Subcutaneous adipose tissue (tissue), 4 donors: ENCODE measurements around the gene PHTF1. TPM values are rescaled to one million over a fixed set of nuclear protein-coding genes. Genes with fewer than 3 reads are reported as not detected.

Experiments used
- CTCF ChIP-seq: fragments of 450-650 bp; IDR thresholded peaks from one replicate; pipeline ENCODE4 v1.5.1; 2016; ENCODE audit warnings: low read depth, mild to moderate bottlenecking, control low read depth, antibody characterized with exemption, moderate library complexity
- total RNA-seq, 4 donors: library from RNA; depleted of rRNA; stranded (reverse); fragments of >200 nt; gene quantifications; one replicate each; pipeline ENCODE4 v1.1.0, GENCODE V29; 2016

Gene PHTF1
- total RNA-seq, 4 donors from 2014 or later = 14.5 to 23.3 (median 18.3) TPM

GRCh38 chr1:113660088-113660487 lies 99.2 kb downstream of the PHTF1 start:
- no peak for TF ChIP-seq CTCF

DNA sequence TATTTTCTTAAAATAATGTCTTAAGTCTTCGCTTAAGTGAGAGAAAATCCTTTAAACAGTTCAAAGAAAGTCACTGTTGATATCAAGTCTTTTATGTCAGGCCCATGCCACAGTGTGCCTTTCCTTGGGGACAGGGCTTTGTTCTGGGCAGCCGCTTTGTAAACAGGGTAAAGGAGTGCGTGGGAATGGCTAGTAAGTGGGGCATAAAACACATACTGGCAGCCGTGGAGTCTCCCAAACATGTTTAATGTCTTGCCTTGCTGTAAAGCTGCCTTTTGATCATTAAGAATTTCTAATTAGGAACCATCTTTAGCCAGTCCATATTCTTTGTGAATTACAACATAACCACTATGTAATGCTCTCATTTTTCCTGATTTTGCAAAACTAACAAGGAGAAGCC lies 99.7 kb downstream of the PHTF1 start:
- no peak for TF ChIP-seq CTCF

DNA sequence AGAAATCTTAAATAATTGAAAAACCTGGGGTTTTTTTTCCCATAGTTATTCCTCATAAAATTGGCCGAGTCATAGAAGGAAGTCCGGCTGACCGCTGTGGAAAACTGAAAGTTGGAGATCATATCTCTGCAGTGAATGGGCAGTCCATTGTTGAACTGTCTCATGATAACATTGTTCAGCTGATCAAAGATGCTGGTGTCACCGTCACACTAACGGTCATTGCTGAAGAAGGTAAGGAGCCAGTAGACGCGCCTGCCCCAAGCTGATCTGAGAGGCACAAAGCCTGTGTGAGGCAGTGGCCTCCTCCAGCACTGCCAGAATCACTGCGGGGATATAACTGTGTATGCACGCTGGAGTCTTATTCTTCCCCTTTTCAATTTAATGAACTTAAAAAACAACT lies 100.3 kb downstream of the PHTF1 start:
- TF ChIP-seq CTCF = no peak

GRCh38 chr1:113657556-113658063 lies 101.7 kb downstream of the PHTF1 start:
- TF ChIP-seq CTCF = no peak

DNA sequence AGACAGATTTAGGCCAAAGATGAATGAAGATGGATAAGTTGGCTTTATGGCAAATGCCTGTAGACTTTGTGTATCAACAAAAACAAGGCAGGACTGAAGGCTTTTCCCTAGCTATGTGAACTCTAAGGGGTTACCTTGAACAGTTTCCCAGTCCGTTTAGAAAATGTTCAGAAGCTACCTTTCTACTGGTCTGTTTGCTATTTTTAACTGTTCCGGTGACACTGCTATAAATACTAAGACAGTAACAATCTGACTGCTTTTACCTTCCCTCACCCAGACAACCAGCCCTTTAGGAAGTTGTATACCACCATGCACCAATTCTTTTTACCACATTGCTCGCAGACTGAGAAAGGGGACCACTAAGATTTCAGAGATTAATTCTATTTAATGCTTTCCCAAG lies 102.2 kb downstream of the PHTF1 start:
- no peak for TF ChIP-seq CTCF

DNA sequence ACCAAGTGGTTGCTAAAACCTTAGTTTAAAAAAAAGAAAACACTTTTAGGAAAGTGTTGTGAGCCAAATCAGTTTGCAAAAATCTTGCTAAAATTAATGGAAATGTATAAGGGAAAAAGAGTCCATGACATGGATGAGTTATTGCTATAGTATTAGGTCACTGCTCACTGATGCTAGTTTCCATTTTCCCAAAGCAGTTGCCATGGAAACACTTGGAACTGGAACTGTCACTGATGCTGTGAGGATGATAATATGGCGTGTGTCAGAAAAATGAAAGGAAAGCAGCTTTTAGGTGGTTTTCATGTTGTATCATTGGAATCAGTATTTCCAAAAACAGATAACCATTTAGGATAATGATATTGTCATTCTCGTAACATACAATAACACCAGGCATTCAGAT lies 104.4 kb downstream of the PHTF1 start:
- TF ChIP-seq CTCF = no peak

- no peak for TF ChIP-seq CTCF
These were observed 105.5 kb downstream of the PHTF1 start for GRCh38 chr1:113653741-113654140.

DNA sequence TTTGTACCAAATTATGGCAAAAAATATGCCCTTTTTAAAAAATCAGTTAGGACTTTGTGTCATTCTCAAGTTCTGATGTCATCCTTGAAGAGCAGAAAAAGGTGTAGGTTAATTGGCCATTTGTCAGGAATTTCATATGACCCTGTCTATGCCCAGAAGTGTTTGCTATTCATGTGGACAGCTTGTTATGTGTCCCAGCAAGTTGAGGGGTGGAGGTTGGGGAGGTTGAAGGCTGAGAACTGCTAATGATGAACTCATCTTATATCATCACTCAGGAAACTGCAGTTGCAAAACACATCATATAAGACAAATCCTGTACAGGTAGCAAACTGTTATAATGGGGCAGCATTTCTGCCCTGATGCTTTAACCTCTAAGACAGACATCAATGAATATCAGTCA lies 106.5 kb downstream of the PHTF1 start:
- TF ChIP-seq CTCF = no peak
